GM08714 (cell line): ENCODE data around the gene EBF4.

Experiments used
- H3K4me3 ChIP-seq: fragments of 200-500 bp; sonication (Bioruptor generic); 2 replicates; pipeline ENCODE4 v1.5.1; 2014; ENCODE audit warnings: mild to moderate bottlenecking, low read length, inconsistent platforms
- ZNF274 ChIP-seq: IDR thresholded peaks from 2 replicates; pipeline ENCODE4 v1.6.1; 2012; ENCODE audit warnings: mild to moderate bottlenecking, low read depth, low read length

The EBF4 gene

GRCh38 chr20:2751878-2752566 is 59.4 kb downstream of the EBF4 start:
- no peak for TF ChIP-seq ZNF274

GRCh38 chr20:2752567-2753460 is 60.2 kb downstream of the EBF4 start:
- H3K4me3 ChIP-seq, result peak overlapping the region; percentile 33; the same call in 1 of the 2 replicates
- no peak for TF ChIP-seq ZNF274

More at GRCh38 chr20:2751878-2752566, 59.4 kb downstream of the EBF4 start:
- H3K4me3 ChIP-seq, result peak overlapping the region; percentile 33; the same call in 1 of the 2 replicates

- TF ChIP-seq ZNF274, result no peak
- no peak overlapping the region for H3K4me3 ChIP-seq
Observed at GRCh38 chr20:2753461-2754040, 61.0 kb downstream of the EBF4 start.

- H3K4me3 ChIP-seq, result no peak overlapping the region
- TF ChIP-seq ZNF274, result no peak
Observed at GRCh38 chr20:2754424-2754823, 61.8 kb downstream of the EBF4 start.

GRCh38 chr20:2755451-2756055 is 63.0 kb downstream of the EBF4 start:
- H3K4me3 ChIP-seq, result no peak overlapping the region
- TF ChIP-seq ZNF274, result no peak

- H3K4me3 ChIP-seq, result no peak overlapping the region
Observed at GRCh38 chr20:2756056-2756611, 63.6 kb downstream of the EBF4 start.

GRCh38 chr20:2757001-2757400 is 64.4 kb downstream of the EBF4 start:
- no peak for TF ChIP-seq ZNF274
- no peak overlapping the region for H3K4me3 ChIP-seq

More at GRCh38 chr20:2756056-2756611, 63.6 kb downstream of the EBF4 start:
- TF ChIP-seq ZNF274, result no peak

- no peak for TF ChIP-seq ZNF274
- no peak overlapping the region for H3K4me3 ChIP-seq
Observed at GRCh38 chr20:2757969-2758368, 65.4 kb downstream of the EBF4 start.

GRCh38 chr20:2759143-2759542 is 66.6 kb downstream of the EBF4 start:
- TF ChIP-seq ZNF274, result no peak
- no peak overlapping the region for H3K4me3 ChIP-seq

GRCh38 chr20:2759603-2760296 is 67.2 kb downstream of the EBF4 start:
- TF ChIP-seq ZNF274, result no peak
- no peak overlapping the region for H3K4me3 ChIP-seq

GRCh38 chr20:2760297-2760951 is 67.8 kb downstream of the EBF4 start:
- TF ChIP-seq ZNF274, result no peak
- H3K4me3 ChIP-seq, result no peak overlapping the region

GRCh38 chr20:2760952-2761305 is 68.3 kb downstream of the EBF4 start:
- no peak for TF ChIP-seq ZNF274

GRCh38 chr20:2761885-2762284 is 69.3 kb downstream of the EBF4 start:
- no peak for TF ChIP-seq ZNF274
- H3K4me3 ChIP-seq, result no peak overlapping the region

More at GRCh38 chr20:2760952-2761305, 68.3 kb downstream of the EBF4 start:
- no peak overlapping the region for H3K4me3 ChIP-seq
